ENCODE measurements around the gene ALKBH5. TPM values are rescaled to one million over a fixed set of nuclear protein-coding genes. Genes with fewer than 3 reads are reported as not detected.

The ALKBH5 gene
- polyA plus RNA-seq, 3 donors, result 50.4 to 79.1 (median 78.9) TPM

DNA sequence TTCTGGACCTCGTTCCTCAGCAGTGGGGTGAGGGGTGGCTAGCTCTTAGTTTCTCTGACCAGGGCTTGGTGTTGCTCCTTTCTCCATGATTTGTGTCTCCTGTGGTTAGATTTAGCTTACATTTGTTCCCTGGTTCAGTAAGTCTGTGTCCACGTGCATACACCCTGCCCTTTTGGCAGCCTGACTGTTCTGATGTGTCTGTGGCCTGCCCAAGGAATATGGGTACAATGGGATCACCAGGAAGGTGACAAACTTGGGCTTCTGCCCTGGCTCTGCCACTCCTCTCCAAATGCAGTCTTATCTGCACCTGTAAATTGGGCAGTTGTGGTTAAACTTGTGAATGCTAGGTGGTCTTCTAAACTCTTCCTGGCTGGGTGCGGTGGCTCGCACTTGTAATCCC lies 17.5 kb downstream of the ALKBH5 start:
- 87% methylated on average over 3 of the region's 4 CpGs for WGBS (ENCODE audit: insufficient coverage)
- peaks cover 100% of the 10 kb centered on the region for H4K20me1 ChIP-seq (ENCODE audit: insufficient read depth, low read length)

DNA sequence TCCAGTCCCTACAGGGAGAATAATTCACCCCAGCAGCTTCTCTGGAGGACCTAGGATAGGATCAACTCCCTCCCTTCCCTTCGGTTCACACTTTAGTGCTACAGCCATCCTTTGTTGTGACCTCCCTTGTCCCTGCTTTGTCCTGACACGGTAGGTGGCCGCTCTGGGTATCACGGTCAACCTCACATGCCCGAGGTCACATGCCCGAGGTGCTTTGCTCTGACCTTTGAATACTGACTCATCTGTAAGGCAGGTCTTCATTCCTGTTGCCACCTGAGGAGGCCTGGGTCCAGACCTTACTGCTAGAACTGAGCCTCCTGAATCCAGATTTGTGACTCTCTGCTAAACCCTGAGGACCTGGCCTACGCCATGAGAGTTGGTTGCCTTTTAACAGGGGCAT lies 19.7 kb downstream of the ALKBH5 start:
- H3K9me3 Mint-ChIP-seq, result no peaks in the 10 kb centered on the region
- intact Hi-C loops (cut with micrococcal nuclease), result no loop called here
- no peaks in the 10 kb centered on the region for H3K27me3 ChIP-seq (ENCODE audit: control insufficient read depth in 2 of 2, insufficient read depth in 2 of 2, low read length in 2 of 2)
- H3K4me3 Mint-ChIP-seq, result no peak overlapping the region
- H3K4me2 ChIP-seq (replicated peaks; ENCODE audit: extremely low read depth, low read length, poor library complexity, severe bottlenecking), result no peak overlapping the region
- peaks cover 59% of the 10 kb centered on the region for H3K79me2 ChIP-seq (ENCODE audit: insufficient read depth, low read length)
- no peak overlapping the region for H2AFZ ChIP-seq (ENCODE audit: insufficient read depth, low read depth, low read length, poor library complexity, severe bottlenecking)
- peaks cover 4% of the 10 kb centered on the region for H3K4me1 Mint-ChIP-seq
- H3K36me3 ChIP-seq (replicated peaks in 1 of 2; ENCODE audit: control insufficient read depth in 1 of 2, insufficient read depth in 2 of 2, low read length in 2 of 2), result peaks cover 78 to 95% of the 10 kb centered on the region in 2 donors
- peak overlapping the region in 1 of 2 donors; percentile 20 for H3K27ac ChIP-seq (ENCODE audit: low read depth in 1 of 2, low read length in 2 of 2)
- no peak overlapping the region for H3K9ac ChIP-seq (ENCODE audit: insufficient read depth, low read length, poor library complexity, severe bottlenecking)
- peaks cover 0 to 2% (median 0%) of the 10 kb centered on the region in 3 donors for H3K27me3 Mint-ChIP-seq (ENCODE audit: low read depth in 3 of 3)
- H3K27ac Mint-ChIP-seq, result peak overlapping the region in 1 of 7 donors; percentile 78
- peaks cover 95% of the 10 kb centered on the region for H4K20me1 ChIP-seq (ENCODE audit: insufficient read depth, low read length)
- H3K9me3 ChIP-seq (replicated peaks in 1 of 2; ENCODE audit: control insufficient read depth in 1 of 2, insufficient read depth in 1 of 2, low read length in 2 of 2), result no peaks in the 10 kb centered on the region
- no peak overlapping the region for H3K4me3 ChIP-seq (replicated peaks in 1 of 3; ENCODE audit: low read depth in 2 of 3, low read length in 3 of 3)
- TF ChIP-seq, protein P1, sequence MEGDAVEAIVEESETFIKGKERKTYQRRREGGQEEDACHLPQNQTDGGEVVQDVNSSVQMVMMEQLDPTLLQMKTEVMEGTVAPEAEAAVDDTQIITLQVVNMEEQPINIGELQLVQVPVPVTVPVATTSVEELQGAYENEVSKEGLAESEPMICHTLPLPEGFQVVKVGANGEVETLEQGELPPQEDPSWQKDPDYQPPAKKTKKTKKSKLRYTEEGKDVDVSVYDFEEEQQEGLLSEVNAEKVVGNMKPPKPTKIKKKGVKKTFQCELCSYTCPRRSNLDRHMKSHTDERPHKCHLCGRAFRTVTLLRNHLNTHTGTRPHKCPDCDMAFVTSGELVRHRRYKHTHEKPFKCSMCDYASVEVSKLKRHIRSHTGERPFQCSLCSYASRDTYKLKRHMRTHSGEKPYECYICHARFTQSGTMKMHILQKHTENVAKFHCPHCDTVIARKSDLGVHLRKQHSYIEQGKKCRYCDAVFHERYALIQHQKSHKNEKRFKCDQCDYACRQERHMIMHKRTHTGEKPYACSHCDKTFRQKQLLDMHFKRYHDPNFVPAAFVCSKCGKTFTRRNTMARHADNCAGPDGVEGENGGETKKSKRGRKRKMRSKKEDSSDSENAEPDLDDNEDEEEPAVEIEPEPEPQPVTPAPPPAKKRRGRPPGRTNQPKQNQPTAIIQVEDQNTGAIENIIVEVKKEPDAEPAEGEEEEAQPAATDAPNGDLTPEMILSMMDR (IDR thresholded peaks at IDR 0.05), result no peak
- peaks cover 64 to 93% of the 10 kb centered on the region in 2 donors for H3K36me3 Mint-ChIP-seq
- DNase-seq, result no peak
- H3K4me1 ChIP-seq (ENCODE audit: control insufficient read depth in 1 of 2, insufficient read depth in 2 of 2, low read length in 2 of 2), result no peaks in the 10 kb centered on the region
- 98% methylated on average over 7 of the region's 7 CpGs for WGBS (ENCODE audit: insufficient coverage)

More for the DNA sequence above, 17.5 kb downstream of the ALKBH5 start:
- Mint-ChIP-seq H3K27me3 (ENCODE audit: low read depth in 3 of 3) (peaks cover 0 to 2% (median 0%) of the 10 kb centered on the region in 3 donors), H3K4me1 (peaks cover 4% of the 10 kb centered on the region), H3K9me3 (no peaks in the 10 kb centered on the region), H3K27ac (peak overlapping the region in 3 of 7 donors; percentile 5 to 61 (median 10)), H3K4me3 (no peak overlapping the region), H3K36me3 (peaks cover 65 to 93% of the 10 kb centered on the region in 2 donors)
- TF ChIP-seq, protein P1 (IDR thresholded peaks at IDR 0.05), result no peak
- H3K79me2 ChIP-seq (ENCODE audit: insufficient read depth, low read length), result peaks cover 80% of the 10 kb centered on the region
- no peaks in the 10 kb centered on the region for H3K4me1 ChIP-seq (ENCODE audit: control insufficient read depth in 1 of 2, insufficient read depth in 2 of 2, low read length in 2 of 2)
- H3K27ac ChIP-seq (ENCODE audit: low read depth in 1 of 2, low read length in 2 of 2), result no peak overlapping the region
- H3K4me3 ChIP-seq (replicated peaks in 1 of 3; ENCODE audit: low read depth in 2 of 3, low read length in 3 of 3), result no peak overlapping the region
- no peak overlapping the region for H2AFZ ChIP-seq (ENCODE audit: insufficient read depth, low read depth, low read length, poor library complexity, severe bottlenecking)
- H3K27me3 ChIP-seq (ENCODE audit: control insufficient read depth in 2 of 2, insufficient read depth in 2 of 2, low read length in 2 of 2), result no peaks in the 10 kb centered on the region
- H3K4me2 ChIP-seq (replicated peaks; ENCODE audit: extremely low read depth, low read length, poor library complexity, severe bottlenecking), result no peak overlapping the region
- DNase-seq, result no peak
- H3K9ac ChIP-seq (ENCODE audit: insufficient read depth, low read length, poor library complexity, severe bottlenecking), result no peak overlapping the region
- peaks cover 79 to 95% of the 10 kb centered on the region in 2 donors for H3K36me3 ChIP-seq (replicated peaks in 1 of 2; ENCODE audit: control insufficient read depth in 1 of 2, insufficient read depth in 2 of 2, low read length in 2 of 2)
- H3K9me3 ChIP-seq (replicated peaks in 1 of 2; ENCODE audit: control insufficient read depth in 1 of 2, insufficient read depth in 1 of 2, low read length in 2 of 2), result no peaks in the 10 kb centered on the region
- intact Hi-C loops (cut with micrococcal nuclease), result no loop called here

All from CD14-positive monocyte (primary cell).